Measurements from ENCODE around the gene TMEM150B.

TMEM150B gene

GRCh38 chr19:55270172-55270942 lies 54.8 kb downstream of the TMEM150B start:
- no peaks in the 10 kb centered on the region for H3K4me1 ChIP-seq (ENCODE audit: control insufficient read depth in 5 of 5, insufficient read depth in 5 of 5, low read length in 5 of 5)
- H3K9me3 ChIP-seq (ENCODE audit: control insufficient read depth in 5 of 5, low read length in 5 of 5), result no peaks in the 10 kb centered on the region
- H3K27me3 ChIP-seq (ENCODE audit: control insufficient read depth in 5 of 5, insufficient read depth in 4 of 5, low read length in 5 of 5), result no peaks in the 10 kb centered on the region
- no peak overlapping the region for H3K9ac ChIP-seq (ENCODE audit: low read length in 5 of 5)
- no peak overlapping the region for H3K27ac ChIP-seq (ENCODE audit: low read depth, low read length)
- H3K4me3 ChIP-seq (ENCODE audit: low read depth in 1 of 5, low read length in 5 of 5), result no peak overlapping the region
- H3K36me3 ChIP-seq (ENCODE audit: control insufficient read depth in 5 of 5, insufficient read depth in 5 of 5, low read length in 5 of 5), result peaks cover 0 to 41% (median 31%) of the 10 kb centered on the region in 5 donors

- H3K36me3 ChIP-seq (ENCODE audit: control insufficient read depth in 5 of 5, insufficient read depth in 5 of 5, low read length in 5 of 5), result peaks cover 0 to 34% (median 31%) of the 10 kb centered on the region in 5 donors
These were observed 55.8 kb downstream of the TMEM150B start for GRCh38 chr19:55269299-55269698.

GRCh38 chr19:55266840-55267239 lies 58.3 kb downstream of the TMEM150B start:
- no peak overlapping the region for H3K27ac ChIP-seq (ENCODE audit: low read depth, low read length)
- H3K27me3 ChIP-seq (ENCODE audit: control insufficient read depth in 5 of 5, insufficient read depth in 4 of 5, low read length in 5 of 5), result no peaks in the 10 kb centered on the region
- H3K36me3 ChIP-seq (ENCODE audit: control insufficient read depth in 5 of 5, insufficient read depth in 5 of 5, low read length in 5 of 5), result peaks cover 0 to 20% (median 18%) of the 10 kb centered on the region in 5 donors
- H3K4me3 ChIP-seq (ENCODE audit: low read depth in 1 of 5, low read length in 5 of 5), result no peak overlapping the region
- H3K9ac ChIP-seq (ENCODE audit: low read length in 5 of 5), result no peak overlapping the region
- H3K9me3 ChIP-seq (ENCODE audit: control insufficient read depth in 5 of 5, low read length in 5 of 5), result no peaks in the 10 kb centered on the region
- no peaks in the 10 kb centered on the region for H3K4me1 ChIP-seq (ENCODE audit: control insufficient read depth in 5 of 5, insufficient read depth in 5 of 5, low read length in 5 of 5)

More at GRCh38 chr19:55269299-55269698, 55.8 kb downstream of the TMEM150B start:
- Histone ChIP-seq H3K27me3 (ENCODE audit: control insufficient read depth in 5 of 5, insufficient read depth in 4 of 5, low read length in 5 of 5) (no peaks in the 10 kb centered on the region), H3K4me3 (ENCODE audit: low read depth in 1 of 5, low read length in 5 of 5) (no peak overlapping the region), H3K27ac (ENCODE audit: low read depth, low read length) (no peak overlapping the region), H3K9ac (ENCODE audit: low read length in 5 of 5) (no peak overlapping the region), H3K4me1 (ENCODE audit: control insufficient read depth in 5 of 5, insufficient read depth in 5 of 5, low read length in 5 of 5) (no peaks in the 10 kb centered on the region), H3K9me3 (ENCODE audit: control insufficient read depth in 5 of 5, low read length in 5 of 5) (no peaks in the 10 kb centered on the region)

- H3K36me3 ChIP-seq (ENCODE audit: control insufficient read depth in 5 of 5, insufficient read depth in 5 of 5, low read length in 5 of 5), result peaks cover 0 to 20% (median 17%) of the 10 kb centered on the region in 5 donors
- H3K27ac ChIP-seq (ENCODE audit: low read depth, low read length), result no peak overlapping the region
- no peaks in the 10 kb centered on the region for H3K27me3 ChIP-seq (ENCODE audit: control insufficient read depth in 5 of 5, insufficient read depth in 4 of 5, low read length in 5 of 5)
- no peak overlapping the region for H3K4me3 ChIP-seq (ENCODE audit: low read depth in 1 of 5, low read length in 5 of 5)
- H3K4me1 ChIP-seq (ENCODE audit: control insufficient read depth in 5 of 5, insufficient read depth in 5 of 5, low read length in 5 of 5), result no peaks in the 10 kb centered on the region
- no peaks in the 10 kb centered on the region for H3K9me3 ChIP-seq (ENCODE audit: control insufficient read depth in 5 of 5, low read length in 5 of 5)
- H3K9ac ChIP-seq (ENCODE audit: low read length in 5 of 5), result no peak overlapping the region
These were observed 58.7 kb downstream of the TMEM150B start for GRCh38 chr19:55266404-55266803.

GRCh38 chr19:55265723-55266386 lies 59.3 kb downstream of the TMEM150B start:
- H3K9me3 ChIP-seq (ENCODE audit: control insufficient read depth in 5 of 5, low read length in 5 of 5), result no peaks in the 10 kb centered on the region
- no peak overlapping the region for H3K9ac ChIP-seq (ENCODE audit: low read length in 5 of 5)
- H3K36me3 ChIP-seq (ENCODE audit: control insufficient read depth in 5 of 5, insufficient read depth in 5 of 5, low read length in 5 of 5), result peaks cover 0 to 20% (median 17%) of the 10 kb centered on the region in 5 donors
- H3K4me3 ChIP-seq (ENCODE audit: low read depth in 1 of 5, low read length in 5 of 5), result no peak overlapping the region
- no peaks in the 10 kb centered on the region for H3K27me3 ChIP-seq (ENCODE audit: control insufficient read depth in 5 of 5, insufficient read depth in 4 of 5, low read length in 5 of 5)
- no peak overlapping the region for H3K27ac ChIP-seq (ENCODE audit: low read depth, low read length)
- no peaks in the 10 kb centered on the region for H3K4me1 ChIP-seq (ENCODE audit: control insufficient read depth in 5 of 5, insufficient read depth in 5 of 5, low read length in 5 of 5)

- no peaks in the 10 kb centered on the region for H3K27me3 ChIP-seq (ENCODE audit: control insufficient read depth in 5 of 5, insufficient read depth in 4 of 5, low read length in 5 of 5)
- H3K27ac ChIP-seq (ENCODE audit: low read depth, low read length), result no peak overlapping the region
- H3K4me1 ChIP-seq (ENCODE audit: control insufficient read depth in 5 of 5, insufficient read depth in 5 of 5, low read length in 5 of 5), result peaks cover 0 to 1% (median 0%) of the 10 kb centered on the region in 5 donors
- no peak overlapping the region for H3K4me3 ChIP-seq (ENCODE audit: low read depth in 1 of 5, low read length in 5 of 5)
- peaks cover 0 to 15% (median 13%) of the 10 kb centered on the region in 5 donors for H3K36me3 ChIP-seq (ENCODE audit: control insufficient read depth in 5 of 5, insufficient read depth in 5 of 5, low read length in 5 of 5)
- H3K9ac ChIP-seq (ENCODE audit: low read length in 5 of 5), result no peak overlapping the region
- no peaks in the 10 kb centered on the region for H3K9me3 ChIP-seq (ENCODE audit: control insufficient read depth in 5 of 5, low read length in 5 of 5)
These were observed 60.0 kb downstream of the TMEM150B start for GRCh38 chr19:55265173-55265572.

- Histone ChIP-seq H3K4me1 (ENCODE audit: control insufficient read depth in 5 of 5, insufficient read depth in 5 of 5, low read length in 5 of 5) (peaks cover 0 to 8% (median 6%) of the 10 kb centered on the region in 5 donors), H3K27me3 (ENCODE audit: control insufficient read depth in 5 of 5, insufficient read depth in 4 of 5, low read length in 5 of 5) (no peaks in the 10 kb centered on the region), H3K9me3 (ENCODE audit: control insufficient read depth in 5 of 5, low read length in 5 of 5) (no peaks in the 10 kb centered on the region), H3K27ac (ENCODE audit: low read depth, low read length) (no peak overlapping the region), H3K4me3 (ENCODE audit: low read depth in 1 of 5, low read length in 5 of 5) (no peak overlapping the region), H3K36me3 (ENCODE audit: control insufficient read depth in 5 of 5, insufficient read depth in 5 of 5, low read length in 5 of 5) (peaks cover 0 to 9% (median 6%) of the 10 kb centered on the region in 5 donors), H3K9ac (ENCODE audit: low read length in 5 of 5) (no peak overlapping the region)
These were observed 60.6 kb downstream of the TMEM150B start for GRCh38 chr19:55264531-55264930.
